Loucy (cell line): ENCODE measurements around the gene TRRAP.

Experiments
- H2AFZ ChIP-seq: fragments of 200-600 bp; sonication (generic); 2 replicates; pipeline ENCODE4 v1.6.0; 2016; ENCODE audit warnings: antibody characterized with exemption, mild to moderate bottlenecking, low read length, moderate library complexity
- H3F3A ChIP-seq: fragments of 200-600 bp; 2 replicates; pipeline ENCODE4 v1.6.0; 2016; ENCODE audit warnings: antibody characterized with exemption, low read depth, mild to moderate bottlenecking
- H3K27me3 ChIP-seq: fragments of 200-600 bp; sonication (generic); 2 replicates; pipeline ENCODE4 v1.6.1; 2014; ENCODE audit warnings: low read length, mild to moderate bottlenecking; ENCODE audit not compliant: insufficient read depth, poor library complexity, severe bottlenecking
- H3K36me3 ChIP-seq: fragments of 200-600 bp; sonication (generic); 2 replicates; pipeline ENCODE4 v1.6.1; 2016; ENCODE audit warnings: low read length; ENCODE audit not compliant: insufficient read depth
- H3K4me1 ChIP-seq: fragments of 200-600 bp; sonication (generic); 2 replicates; pipeline ENCODE4 v1.5.1; 2014; ENCODE audit warnings: low read length, mild to moderate bottlenecking; ENCODE audit not compliant: insufficient read depth, poor library complexity, severe bottlenecking
- H3K4me2 ChIP-seq: fragments of 200-600 bp; sonication (generic); 2 replicates; pipeline ENCODE4 v1.6.0; 2014; ENCODE audit warnings: antibody characterized with exemption, low read length, low read depth, mild to moderate bottlenecking; ENCODE audit not compliant: poor library complexity, severe bottlenecking
- H3K4me3 ChIP-seq: fragments of 200-600 bp; sonication (generic); 2 replicates; pipeline ENCODE4 v1.5.1; 2014; ENCODE audit warnings: low read length, mild to moderate bottlenecking, mixed read lengths; ENCODE audit not compliant: poor library complexity, severe bottlenecking
- H3K79me2 ChIP-seq: fragments of 200-600 bp; sonication (generic); 2 replicates; pipeline ENCODE4 v1.6.1; 2014; ENCODE audit warnings: low read length; ENCODE audit not compliant: insufficient read depth
- H3K9ac ChIP-seq: fragments of 200-600 bp; sonication (generic); 2 replicates; pipeline ENCODE4 v1.6.0; 2014; ENCODE audit warnings: mild to moderate bottlenecking, low read depth, low read length, moderate library complexity; ENCODE audit not compliant: poor library complexity, severe bottlenecking
- H3K9me2 ChIP-seq: fragments of 200-600 bp; sonication (generic); replicated peaks from 2 replicates; pipeline ENCODE4 v1.6.1; 2016; ENCODE audit warnings: low read depth, low read length, mixed read lengths
- H3K9me3 ChIP-seq: fragments of 200-600 bp; sonication (generic); 2 replicates; pipeline ENCODE4 v1.6.1; 2014; ENCODE audit warnings: mild to moderate bottlenecking, antibody characterized with exemption, low read length, low read depth; ENCODE audit not compliant: insufficient read depth
- H4K20me1 ChIP-seq: fragments of 200-600 bp; sonication (generic); 2 replicates; pipeline ENCODE4 v1.6.0; 2014; ENCODE audit warnings: antibody characterized with exemption, low read length, mild to moderate bottlenecking; ENCODE audit not compliant: insufficient read depth, poor library complexity, severe bottlenecking
- EZH2phosphoT487 ChIP-seq: fragments of 200-600 bp; IDR thresholded peaks from 2 replicates; pipeline ENCODE4 v1.6.1; 2018; ENCODE audit warnings: antibody characterized with exemption, mild to moderate bottlenecking, moderate library complexity, borderline replicate concordance
- TF ChIP-seq, protein P1 (sequence below): fragments of 200-600 bp; sonication (generic); conservative IDR thresholded peaks from 2 replicates; pipeline ENCODE4 v1.5.1; 2014; ENCODE audit warnings: mild to moderate bottlenecking, antibody characterized with exemption, low read length

Gene TRRAP

DNA sequence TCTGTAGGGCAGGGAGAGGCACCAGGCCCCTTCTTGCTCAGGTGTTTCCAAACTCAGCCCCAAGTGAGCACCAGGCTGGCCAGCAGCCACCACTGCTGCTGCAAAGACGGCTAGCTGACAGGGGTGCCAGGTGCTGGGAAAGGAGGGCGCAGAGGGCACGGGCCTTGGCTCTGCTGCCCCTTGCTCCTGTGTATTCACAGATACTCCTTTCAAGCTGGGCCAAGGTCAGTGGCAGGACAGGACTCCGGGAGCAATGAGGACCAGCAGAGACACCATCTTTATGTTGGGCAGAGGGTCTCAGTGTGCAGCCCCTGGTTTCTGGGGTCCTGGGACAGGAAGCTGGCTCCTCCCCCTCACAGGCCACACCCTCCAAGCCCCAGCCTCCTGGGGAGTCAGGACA lies 155.4 kb downstream of the TRRAP start:
- no peak overlapping the region for H3K4me3 ChIP-seq
- no peaks in the 10 kb centered on the region for H3F3A ChIP-seq
- H3K9me3 ChIP-seq, result no peaks in the 10 kb centered on the region
- H3K9me2 ChIP-seq, result no peaks in the 10 kb centered on the region
- H3K4me2 ChIP-seq, result no peak overlapping the region
- TF ChIP-seq, protein P1, sequence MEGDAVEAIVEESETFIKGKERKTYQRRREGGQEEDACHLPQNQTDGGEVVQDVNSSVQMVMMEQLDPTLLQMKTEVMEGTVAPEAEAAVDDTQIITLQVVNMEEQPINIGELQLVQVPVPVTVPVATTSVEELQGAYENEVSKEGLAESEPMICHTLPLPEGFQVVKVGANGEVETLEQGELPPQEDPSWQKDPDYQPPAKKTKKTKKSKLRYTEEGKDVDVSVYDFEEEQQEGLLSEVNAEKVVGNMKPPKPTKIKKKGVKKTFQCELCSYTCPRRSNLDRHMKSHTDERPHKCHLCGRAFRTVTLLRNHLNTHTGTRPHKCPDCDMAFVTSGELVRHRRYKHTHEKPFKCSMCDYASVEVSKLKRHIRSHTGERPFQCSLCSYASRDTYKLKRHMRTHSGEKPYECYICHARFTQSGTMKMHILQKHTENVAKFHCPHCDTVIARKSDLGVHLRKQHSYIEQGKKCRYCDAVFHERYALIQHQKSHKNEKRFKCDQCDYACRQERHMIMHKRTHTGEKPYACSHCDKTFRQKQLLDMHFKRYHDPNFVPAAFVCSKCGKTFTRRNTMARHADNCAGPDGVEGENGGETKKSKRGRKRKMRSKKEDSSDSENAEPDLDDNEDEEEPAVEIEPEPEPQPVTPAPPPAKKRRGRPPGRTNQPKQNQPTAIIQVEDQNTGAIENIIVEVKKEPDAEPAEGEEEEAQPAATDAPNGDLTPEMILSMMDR, result no peak
- TF ChIP-seq EZH2phosphoT487, result no peak
- no peaks in the 10 kb centered on the region for H3K27me3 ChIP-seq
- no peaks in the 10 kb centered on the region for H3K79me2 ChIP-seq
- H3K9ac ChIP-seq, result no peak overlapping the region
- H3K36me3 ChIP-seq, result peaks cover 93% of the 10 kb centered on the region
- no peaks in the 10 kb centered on the region for H4K20me1 ChIP-seq
- H3K4me1 ChIP-seq, result no peaks in the 10 kb centered on the region
- no peak overlapping the region for H2AFZ ChIP-seq

DNA sequence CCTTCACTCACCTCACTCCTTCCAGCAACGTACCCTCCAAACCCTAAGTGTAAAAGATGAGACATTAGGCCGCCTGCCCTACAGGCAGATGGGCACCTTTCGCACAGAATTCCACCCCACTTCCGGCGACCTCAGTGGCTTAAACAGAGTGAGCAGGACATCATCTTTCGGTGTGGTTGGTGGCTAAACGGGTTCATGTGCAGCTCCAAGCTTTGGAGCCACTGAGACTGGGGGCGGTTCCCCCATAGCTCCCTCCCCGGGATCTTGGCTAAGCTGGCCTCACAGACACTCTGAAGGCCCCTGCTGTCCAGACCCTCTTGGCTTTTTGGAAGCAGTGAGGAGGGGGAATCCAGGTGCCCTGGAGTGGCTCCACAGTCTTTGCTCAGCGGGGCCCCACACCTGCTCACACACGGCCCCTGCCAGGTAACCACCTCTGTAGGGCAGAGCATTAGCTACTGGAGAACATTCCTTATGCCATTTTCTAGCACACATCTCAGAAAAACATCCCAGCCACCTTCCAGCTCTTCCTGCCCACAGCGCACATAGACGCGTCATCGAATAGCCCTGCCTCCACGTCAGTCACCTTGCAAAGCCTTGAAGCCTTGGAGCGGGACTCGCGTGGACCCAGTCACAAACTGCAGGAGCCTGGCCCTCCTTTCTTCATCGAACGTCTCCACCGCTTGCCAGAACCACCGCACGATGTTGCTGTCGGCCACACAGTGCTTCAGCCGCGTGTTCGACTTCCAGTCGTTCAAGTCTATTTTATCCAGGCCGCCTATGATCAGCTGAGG lies 156.8 kb downstream of the TRRAP start:
- Histone ChIP-seq H3K9ac (no peak overlapping the region), H3K9me3 (no peaks in the 10 kb centered on the region), H3F3A (no peaks in the 10 kb centered on the region), H3K4me2 (no peak overlapping the region), H2AFZ (no peak overlapping the region), H3K4me1 (no peaks in the 10 kb centered on the region), H3K4me3 (no peak overlapping the region), H3K27me3 (no peaks in the 10 kb centered on the region), H3K9me2 (no peaks in the 10 kb centered on the region), H3K79me2 (no peaks in the 10 kb centered on the region), H4K20me1 (no peaks in the 10 kb centered on the region), H3K36me3 (peaks cover 91% of the 10 kb centered on the region; the same call in 1 of the 2 replicates)
- TF ChIP-seq, protein P1, result no peak
- TF ChIP-seq EZH2phosphoT487, result no peak

DNA sequence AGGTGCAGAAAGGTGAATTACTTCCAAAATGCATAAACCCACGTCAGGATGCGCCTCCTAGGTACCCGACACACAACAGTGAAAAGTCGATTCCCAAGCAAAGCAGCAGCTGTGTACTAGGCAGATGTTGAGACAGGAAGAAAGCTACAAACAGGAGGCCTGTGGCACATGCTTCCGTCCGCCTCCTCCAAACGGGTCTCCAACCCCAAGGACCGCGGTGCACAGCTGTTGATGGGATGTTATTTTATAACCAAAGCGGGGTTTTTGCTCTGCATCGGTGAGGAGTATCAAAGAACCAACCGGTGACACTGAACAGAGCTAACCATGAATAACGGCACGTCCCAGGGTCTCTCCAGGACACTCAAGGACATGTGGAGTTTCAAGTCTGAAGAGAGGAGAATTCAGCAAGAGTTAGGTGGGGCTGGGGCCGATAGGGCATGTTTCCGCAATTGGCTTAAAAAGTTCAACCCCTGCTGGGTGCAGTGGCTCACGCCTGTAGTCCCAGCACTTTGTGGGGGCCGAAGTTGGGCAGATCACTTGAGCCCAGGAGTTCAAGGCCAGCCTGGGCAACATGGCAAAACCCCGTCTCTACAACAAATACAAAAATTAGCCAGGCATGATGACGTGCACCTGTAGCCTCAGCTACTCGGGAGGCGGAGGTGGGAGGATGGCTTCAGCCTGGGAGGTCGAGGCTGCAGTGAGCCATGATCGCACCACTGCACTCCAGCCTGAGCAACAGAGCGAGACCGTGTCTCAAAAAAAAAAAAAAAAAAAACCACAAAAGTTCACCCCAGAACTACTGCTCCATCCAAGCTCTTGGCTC lies 157.6 kb downstream of the TRRAP start:
- peaks cover 91% of the 10 kb centered on the region; the same call in 1 of the 2 replicates for H3K36me3 ChIP-seq
- no peaks in the 10 kb centered on the region for H3K4me1 ChIP-seq
- H3K27me3 ChIP-seq, result no peaks in the 10 kb centered on the region
- no peak overlapping the region for H2AFZ ChIP-seq
- no peaks in the 10 kb centered on the region for H3K79me2 ChIP-seq
- no peak overlapping the region for H3K4me2 ChIP-seq
- H4K20me1 ChIP-seq, result no peaks in the 10 kb centered on the region
- no peaks in the 10 kb centered on the region for H3K9me2 ChIP-seq
- no peak overlapping the region for H3K4me3 ChIP-seq
- H3K9me3 ChIP-seq, result no peaks in the 10 kb centered on the region
- no peaks in the 10 kb centered on the region for H3F3A ChIP-seq
- H3K9ac ChIP-seq, result no peak overlapping the region
- TF ChIP-seq, protein P1, result no peak
